ENCODE results near the gene CXorf58. TPM values are rescaled to one million over a fixed set of nuclear protein-coding genes. Genes with fewer than 3 reads are reported as not detected.

Gene CXorf58
- total and polyA plus RNA-seq, 9 of the 15 experiments (the other 6 are each of a cell fraction or from before 2014, with no cell fraction given), result 0.10 to 0.27 (median 0.16) TPM; not detected in 3

- ChIA-PET POLR2A (no interaction called here), CTCF (ENCODE audit: low intra/inter-chr PET ratio) (no interaction called here)
- Histone ChIP-seq H3K9me3 (replicated peaks; ENCODE audit: control insufficient read depth, insufficient read depth, low read depth, low read length) (no peaks in the 10 kb centered on the region), H3K27me3 (ENCODE audit: control insufficient read depth in 2 of 2, insufficient read depth in 2 of 2, low read length in 2 of 2) (no peaks in the 10 kb centered on the region), H2AFZ (ENCODE audit: low read depth, low read length) (no peak overlapping the region), H3K79me2 (ENCODE audit: control insufficient read depth, insufficient read depth, low read length) (no peaks in the 10 kb centered on the region), H3K4me3 (no peak overlapping the region), H3K9me1 (ENCODE audit: control insufficient read depth, insufficient read depth, low read length) (no peaks in the 10 kb centered on the region), H3K9ac (ENCODE audit: insufficient read depth in 1 of 2, low read depth in 2 of 2, low read length in 2 of 2) (no peak overlapping the region), H3K4me2 (ENCODE audit: insufficient read depth, low read length) (no peak overlapping the region), H3K36me3 (ENCODE audit: control insufficient read depth, insufficient read depth, low read length) (no peaks in the 10 kb centered on the region), H4K20me1 (replicated peaks; ENCODE audit: control insufficient read depth, insufficient read depth, low read length) (no peaks in the 10 kb centered on the region), H3K27ac (ENCODE audit: extremely low read depth, low read depth, low read length) (no peak overlapping the region), H3K4me1 (replicated peaks in 1 of 2; ENCODE audit: control insufficient read depth in 2 of 2, insufficient read depth in 2 of 2, low read length in 2 of 2) (no peaks in the 10 kb centered on the region; a peak in 1 of 5 replicates)
- no peak for TF ChIP-seq PATZ1 (CRISPR knock-in tag; IDR thresholded peaks at IDR 0.05; ENCODE audit: borderline replicate concordance)
- no peak for TF ChIP-seq NFRKB (IDR thresholded peaks at IDR 0.05; ENCODE audit: low read depth)
- TF ChIP-seq THRAP3 (IDR thresholded peaks at IDR 0.05; ENCODE audit: borderline replicate concordance), result no peak
- TF ChIP-seq MTA3 (IDR thresholded peaks at IDR 0.05; ENCODE audit: borderline replicate concordance), result no peak
- no peak for TF ChIP-seq HNRNPH1 (optimal IDR thresholded peaks at IDR 0.05; ENCODE audit: low read depth, low read length)
- TF ChIP-seq AFF1 (IDR thresholded peaks at IDR 0.05; ENCODE audit: low read depth in 1 of 2, partially characterized antibody in 2 of 2), result no peak
- TF ChIP-seq PKNOX1 (IDR thresholded peaks at IDR 0.05), result no peak
- no peak for TF ChIP-seq CC2D1A (IDR thresholded peaks at IDR 0.05)
- WGBS (ENCODE audit: insufficient coverage, low coverage, missing lambda C conversion rate), result 70% methylated on average over 1 of the region's 1 CpG
- in situ Hi-C loops (cut with MboI) (no loop called here), intact Hi-C loops (cut with micrococcal nuclease) (no loop called here)
- DNase-seq (ENCODE audit: extremely low read depth in 1 of 4, low spot score in 3 of 4) (no peak), FAIRE-seq (no peak), ATAC-seq (no peak)
- BruUV-seq (replicated peaks), result no TSS peak
Measured at GRCh38 chrX:23945206-23945605, 37.4 kb downstream of the CXorf58 start.
